HG02885 (cell line): Measurements from ENCODE around the gene ADARB2.

Experiments used
- ATAC-seq: cut with Tn5 transposase; IDR thresholded peaks from one replicate; pipeline ENCODE4 v1.9.1; 2021; ENCODE audit warnings: mild to moderate bottlenecking; ENCODE audit not compliant: unreplicated experiment, poor library complexity

ADARB2 gene

GRCh38 chr10:1393481-1393880 is 343.8 kb downstream of the ADARB2 start:
- ATAC-seq: no peak

- ATAC-seq: no peak
Measured at GRCh38 chr10:1392127-1392526, 345.2 kb downstream of the ADARB2 start.

DNA sequence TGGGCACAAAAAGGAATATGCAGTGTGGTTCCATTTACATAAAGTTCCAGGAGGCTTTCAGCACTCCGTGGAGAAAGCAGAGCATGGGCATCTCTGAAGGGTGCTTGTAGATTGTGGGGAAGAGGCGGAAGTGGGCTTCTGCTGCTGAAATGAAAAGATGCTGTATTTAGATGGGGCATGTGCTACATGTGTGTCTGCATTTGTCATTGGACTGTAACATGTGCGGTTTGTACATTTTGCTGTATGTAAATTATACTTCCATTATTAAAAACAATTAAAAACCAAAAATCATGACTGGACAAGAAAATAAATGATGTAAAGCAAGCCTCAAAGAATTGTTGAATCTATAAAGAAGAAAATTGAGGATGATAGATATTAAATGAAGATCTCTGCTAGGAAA is 347.1 kb downstream of the ADARB2 start:
- no peak for ATAC-seq

DNA sequence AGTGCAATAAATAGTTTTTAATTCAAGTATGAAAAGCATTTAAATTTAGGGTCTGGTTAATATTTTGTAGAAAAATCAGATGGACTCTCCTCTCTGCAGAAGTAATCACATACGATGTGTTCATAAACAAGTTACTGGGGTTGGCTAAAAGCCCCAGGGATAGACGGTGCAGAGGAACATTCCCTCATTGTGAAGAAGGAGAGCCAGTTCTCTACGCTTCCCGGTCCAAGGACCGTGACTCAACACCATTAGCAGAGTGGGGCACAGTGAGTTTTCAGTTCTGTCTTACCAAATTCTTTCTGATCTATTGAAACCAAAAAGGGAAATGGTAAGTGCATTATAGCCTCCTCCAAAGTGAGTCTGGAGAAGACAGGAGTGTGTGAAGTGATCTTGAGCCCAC is 353.3 kb downstream of the ADARB2 start:
- no peak for ATAC-seq

DNA sequence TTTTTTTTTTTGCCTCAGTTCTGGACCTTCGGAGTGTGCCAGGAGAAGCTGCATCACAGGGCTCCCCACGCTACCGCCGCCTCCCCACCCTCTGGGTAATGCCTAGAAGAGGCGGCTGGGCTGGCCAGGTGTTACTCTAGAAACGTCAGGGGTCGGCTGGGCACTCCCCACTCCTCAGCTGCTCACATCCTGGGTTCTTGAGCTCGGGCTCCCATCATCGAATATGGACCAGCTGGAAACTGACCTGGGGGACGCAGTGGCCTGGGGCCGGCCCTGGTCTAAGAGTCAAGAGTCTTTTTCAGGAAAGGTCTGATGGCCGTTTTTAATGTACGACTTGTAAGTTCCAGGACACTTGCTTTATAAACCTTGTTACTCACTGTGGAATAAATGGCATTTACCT is 354.6 kb downstream of the ADARB2 start:
- no peak for ATAC-seq

DNA sequence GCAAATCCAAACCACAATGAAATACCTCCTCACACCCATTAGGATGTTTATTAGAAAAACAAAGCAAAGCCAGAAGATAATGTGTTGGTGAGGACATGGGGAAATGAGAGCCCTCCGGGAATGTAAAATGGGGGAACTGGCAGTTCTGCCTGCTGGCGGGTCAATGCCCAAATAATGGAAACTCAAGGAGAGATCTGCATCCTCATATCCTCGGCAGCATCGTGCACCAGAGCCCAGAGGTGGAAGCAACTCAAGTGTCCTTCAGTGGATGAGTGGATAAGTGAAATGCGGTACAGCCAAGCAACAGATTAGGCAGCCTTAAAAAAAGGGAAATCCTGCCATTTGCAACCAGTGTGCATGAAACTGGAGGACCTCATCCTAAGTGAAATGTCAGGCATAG is 356.0 kb downstream of the ADARB2 start:
- ATAC-seq: no peak

- no peak for ATAC-seq
Measured at GRCh38 chr10:1380088-1380671, 357.1 kb downstream of the ADARB2 start.

GRCh38 chr10:1379601-1380000 is 357.7 kb downstream of the ADARB2 start:
- no peak for ATAC-seq

GRCh38 chr10:1378473-1378872 is 358.9 kb downstream of the ADARB2 start:
- no peak for ATAC-seq

GRCh38 chr10:1377740-1378397 is 359.5 kb downstream of the ADARB2 start:
- no peak for ATAC-seq

GRCh38 chr10:1377231-1377630 is 360.1 kb downstream of the ADARB2 start:
- no peak for ATAC-seq

DNA sequence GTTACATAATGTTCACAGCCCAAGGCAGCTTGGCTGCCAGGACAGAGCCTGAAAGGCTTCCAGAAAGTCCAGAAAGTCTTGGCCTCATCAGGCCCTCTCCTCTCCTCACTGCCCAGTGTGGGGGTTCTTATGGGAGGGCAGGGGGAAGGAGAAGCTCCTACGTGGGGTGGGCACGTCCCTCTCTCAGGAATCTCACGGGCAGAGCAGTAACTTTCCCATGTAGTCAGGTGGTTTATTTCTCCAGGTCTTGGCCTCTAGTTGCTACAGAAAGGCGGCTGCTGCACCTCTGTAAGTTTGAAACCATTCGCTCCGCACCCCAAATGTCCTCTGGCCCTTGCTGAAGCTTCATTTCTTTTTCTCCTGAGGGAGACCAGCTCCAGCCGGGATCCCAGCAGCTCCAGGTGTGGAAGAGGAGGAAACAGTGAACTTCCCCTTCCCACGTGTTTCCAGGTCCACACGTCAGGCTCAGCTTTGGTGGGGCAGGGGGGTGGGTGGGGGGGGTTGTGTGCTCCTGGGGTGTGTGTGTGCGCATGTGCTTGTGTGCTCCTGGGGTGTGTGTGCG is 360.9 kb downstream of the ADARB2 start:
- no peak for ATAC-seq

- no peak for ATAC-seq
Measured at GRCh38 chr10:1375346-1376170, 361.8 kb downstream of the ADARB2 start.

GRCh38 chr10:1374511-1375345 is 362.6 kb downstream of the ADARB2 start:
- ATAC-seq: no peak

GRCh38 chr10:1373287-1373686 is 364.0 kb downstream of the ADARB2 start:
- ATAC-seq: no peak

DNA sequence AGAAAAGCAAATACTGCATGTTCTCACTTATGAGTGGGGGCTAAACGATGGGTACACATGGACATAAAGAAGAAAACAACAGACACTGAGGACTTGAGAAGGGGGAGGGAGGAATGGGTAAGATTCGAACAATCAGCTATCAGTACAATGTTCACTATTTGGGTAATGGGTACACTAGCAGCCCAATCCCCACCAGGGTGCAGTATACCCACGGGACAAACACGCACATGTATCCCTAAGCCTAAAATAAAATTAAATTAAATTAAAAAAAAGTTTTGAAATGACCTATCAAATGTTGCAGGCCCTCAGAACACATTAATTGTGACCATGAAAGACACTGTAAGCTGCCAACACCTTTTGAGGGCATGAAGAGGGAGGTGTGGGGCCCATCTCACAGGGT is 365.1 kb downstream of the ADARB2 start:
- ATAC-seq: no peak

GRCh38 chr10:1370298-1370697 is 367.0 kb downstream of the ADARB2 start:
- no peak for ATAC-seq

DNA sequence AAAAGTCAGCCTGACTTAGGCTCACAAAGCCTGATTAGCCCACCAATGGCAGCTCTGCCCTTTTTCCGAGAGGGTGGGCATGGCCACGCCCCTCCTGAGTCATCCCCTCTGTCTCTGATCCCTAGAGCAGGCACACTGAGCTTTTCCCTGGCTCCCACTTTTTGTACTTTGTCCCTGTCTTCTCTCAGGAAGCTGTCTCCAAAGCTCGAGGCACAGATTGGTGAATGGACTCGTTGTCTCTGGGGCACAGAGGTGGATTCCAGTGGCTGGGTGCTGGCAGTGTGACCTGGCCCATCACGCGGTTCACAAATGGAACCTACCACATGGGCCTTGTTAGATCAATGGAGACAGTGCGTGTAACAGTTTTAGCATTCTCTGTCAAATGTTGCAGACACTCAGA is 367.7 kb downstream of the ADARB2 start:
- no peak for ATAC-seq

DNA sequence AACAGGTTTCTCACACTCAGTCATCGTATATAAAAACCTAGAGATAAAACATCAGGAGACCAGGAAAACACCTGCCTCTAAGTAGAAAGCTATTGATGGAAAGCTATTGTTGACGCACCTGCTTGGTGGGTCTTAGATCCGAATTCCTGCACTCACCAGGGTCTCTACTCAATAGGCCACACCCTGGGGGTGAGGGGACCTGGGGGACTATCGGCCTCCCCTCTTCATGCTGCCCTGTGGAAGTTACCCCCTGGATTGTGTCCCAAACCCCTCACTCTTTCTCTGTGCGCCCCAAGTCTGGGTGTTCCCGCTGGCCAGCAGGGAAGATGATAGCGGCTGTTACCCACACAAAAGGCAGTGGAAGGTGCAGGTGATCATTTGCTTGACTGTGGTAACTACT is 368.1 kb downstream of the ADARB2 start:
- no peak for ATAC-seq

DNA sequence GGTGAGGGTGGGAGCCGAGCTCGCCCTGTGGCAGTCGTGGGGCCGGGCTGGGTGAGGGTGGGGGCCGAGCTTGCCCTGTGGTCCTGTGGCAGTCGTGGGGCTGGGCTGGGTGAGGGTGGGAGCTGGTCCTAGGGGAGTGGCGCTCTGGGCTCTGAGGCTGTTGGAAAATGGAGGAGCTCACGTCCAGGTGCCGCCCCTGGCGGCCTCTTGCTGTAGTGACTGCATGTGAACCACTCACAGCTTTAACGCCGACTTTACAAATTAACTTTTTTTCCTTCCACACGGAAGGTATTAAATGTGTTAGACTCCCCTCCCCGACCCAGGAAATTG is 368.5 kb downstream of the ADARB2 start:
- ATAC-seq: peak; percentile 97
